ENCODE measurements around the gene UBE2K.

- TF ChIP-seq CTCF (IDR thresholded peaks at IDR 0.05) (no peak), POLR2AphosphoS5 (IDR thresholded peaks at IDR 0.05) (no peak), EP300 (IDR thresholded peaks at IDR 0.05) (no peak)
These were observed 125.3 kb downstream of the UBE2K start for GRCh38 chr4:39823191-39823590.

Measured in esophagus muscularis mucosa (tissue), 4 donors.